ENCODE measurements around the gene NDUFAB1. TPM values are rescaled to one million over a fixed set of nuclear protein-coding genes. Genes with fewer than 3 reads are reported as not detected.
"Not testable (repeated sequence)": the region's sequence is repeated elsewhere in the genome, so short reads cannot be mapped to it uniquely, and the experiment has no call there.

NDUFAB1 gene
- total and polyA plus RNA-seq, 10 donors, result 40.1 to 140 (median 63.6) TPM

GRCh38 chr16:23640615-23640930 is 44.5 kb upstream of the NDUFAB1 start:
- peak overlapping the region; percentile 76 to 100 (median 94) for H3K4me3 ChIP-seq
- H3K9me3 ChIP-seq, result no peaks in the 10 kb centered on the region
- no peak for DNase-seq
- no peaks in the 10 kb centered on the region for H3K27me3 ChIP-seq (replicated peaks in 1 of 7)
- H3K27ac ChIP-seq, result peak overlapping the region; percentile 62 to 92 (median 86)
- TF ChIP-seq POLR2AphosphoS5 (IDR thresholded peaks at IDR 0.05), result no peak
- TF ChIP-seq CTCF (IDR thresholded peaks at IDR 0.05 in 8 of 11, conservative IDR thresholded peaks at IDR 0.05 in 3 of 11), result no peak
- TF ChIP-seq POLR2A (IDR thresholded peaks at IDR 0.05), result no peak
- peaks cover 18 to 56% (median 36%) of the 10 kb centered on the region in 6 donors for H3K4me1 ChIP-seq
- 0 to 2% (median 1%) methylated on average over 8 of the region's 8 CpGs for WGBS, 5 donors
- intact Hi-C loops (cut with DNase I; ENCODE audit: low total_unique reads), result no loop called here
- peaks cover 0 to 61% (median 39%) of the 10 kb centered on the region in 6 donors for H3K36me3 ChIP-seq

GRCh38 chr16:23635958-23636357 is 39.8 kb upstream of the NDUFAB1 start:
- H3K9me3 ChIP-seq, result no peaks in the 10 kb centered on the region
- intact Hi-C loops (cut with DNase I; ENCODE audit: low total_unique reads), result no loop called here
- peaks cover 0 to 71% (median 32%) of the 10 kb centered on the region in 6 donors for H3K36me3 ChIP-seq
- no peak for DNase-seq
- H3K27ac ChIP-seq, result no peak overlapping the region
- H3K27me3 ChIP-seq (replicated peaks in 1 of 7), result no peaks in the 10 kb centered on the region
- TF ChIP-seq POLR2AphosphoS5 (IDR thresholded peaks at IDR 0.05) (no peak), CTCF (IDR thresholded peaks at IDR 0.05 in 8 of 11, conservative IDR thresholded peaks at IDR 0.05 in 3 of 11) (no peak), POLR2A (IDR thresholded peaks at IDR 0.05) (no peak)
- H3K4me3 ChIP-seq, result no peak overlapping the region
- H3K4me1 ChIP-seq, result peaks cover 9 to 27% (median 14%) of the 10 kb centered on the region in 6 donors

- WGBS, 5 donors, result 93 to 98% (median 96%) methylated on average over 4 of the region's 4 CpGs
- H3K36me3 ChIP-seq, result peaks cover 0 to 80% (median 38%) of the 10 kb centered on the region in 6 donors
These were observed 38.4 kb upstream of the NDUFAB1 start for GRCh38 chr16:23634461-23635036.

GRCh38 chr16:23631874-23632273 is 35.8 kb upstream of the NDUFAB1 start:
- peaks cover 0 to 89% (median 51%) of the 10 kb centered on the region in 6 donors for H3K36me3 ChIP-seq
- H3K27ac ChIP-seq; H3K9me3 ChIP-seq; H3K27me3 ChIP-seq (replicated peaks in 1 of 7); intact Hi-C loops (cut with DNase I; ENCODE audit: low total_unique reads); DNase-seq; H3K4me3 ChIP-seq; H3K4me1 ChIP-seq: not testable (repeated sequence)
- WGBS, 5 donors, result 94 to 99% (median 98%) methylated on average over 3 of the region's 3 CpGs

More at GRCh38 chr16:23634461-23635036, 38.4 kb upstream of the NDUFAB1 start:
- intact Hi-C loops (cut with DNase I; ENCODE audit: low total_unique reads), result no loop called here
- TF ChIP-seq CTCF (IDR thresholded peaks at IDR 0.05 in 8 of 11, conservative IDR thresholded peaks at IDR 0.05 in 3 of 11) (no peak), POLR2AphosphoS5 (IDR thresholded peaks at IDR 0.05) (no peak), POLR2A (IDR thresholded peaks at IDR 0.05) (no peak)
- Histone ChIP-seq H3K4me3 (no peak overlapping the region), H3K27me3 (replicated peaks in 1 of 7) (no peaks in the 10 kb centered on the region), H3K4me1 (peaks cover 0 to 14% (median 2%) of the 10 kb centered on the region in 6 donors), H3K27ac (no peak overlapping the region), H3K9me3 (no peaks in the 10 kb centered on the region)
- no peak for DNase-seq

GRCh38 chr16:23629516-23629915 is 33.4 kb upstream of the NDUFAB1 start:
- 93 to 97% (median 95%) methylated on average over 8 of the region's 8 CpGs for WGBS, 5 donors

More at GRCh38 chr16:23629516-23629915, 33.4 kb upstream of the NDUFAB1 start:
- H3K36me3 ChIP-seq, result peaks cover 2 to 89% (median 54%) of the 10 kb centered on the region in 6 donors
- H3K9me3 ChIP-seq, result no peaks in the 10 kb centered on the region
- TF ChIP-seq POLR2A (IDR thresholded peaks at IDR 0.05) (no peak), CTCF (IDR thresholded peaks at IDR 0.05 in 8 of 11, conservative IDR thresholded peaks at IDR 0.05 in 3 of 11) (no peak), POLR2AphosphoS5 (IDR thresholded peaks at IDR 0.05) (no peak)
- H3K27me3 ChIP-seq (replicated peaks in 1 of 7), result no peaks in the 10 kb centered on the region
- no peak for DNase-seq
- no peak overlapping the region for H3K4me3 ChIP-seq
- no peaks in the 10 kb centered on the region for H3K4me1 ChIP-seq
- H3K27ac ChIP-seq, result no peak overlapping the region
- intact Hi-C loops (cut with DNase I; ENCODE audit: low total_unique reads), result no loop called here
